Lower lobe of right lung (tissue), 2 donors: ENCODE results near the gene TDG. TPM values are rescaled to one million over a fixed set of nuclear protein-coding genes. Genes with fewer than 3 reads are reported as not detected.

Experiments
- ATAC-seq, 2 donors: fragments of 200-7000 bp; cut with Tn5 transposase; one replicate each; pipeline ENCODE4 v1.9.1; 2020 to 2022; ENCODE audit warnings: mild to moderate bottlenecking in 2 of 2, moderate library complexity in 2 of 2
- DNase-seq: peaks from one replicate; pipeline ENCODE4 v3.0.0-alpha.2; 2020
- H3K27ac ChIP-seq: fragments of 200-600 bp; one replicate; pipeline ENCODE4 v1.8.0; 2022
- H3K27me3 ChIP-seq: fragments of 200-600 bp; one replicate; pipeline ENCODE4 v1.8.0; 2022; ENCODE audit warnings: low read depth
- H3K36me3 ChIP-seq: fragments of 200-600 bp; one replicate; pipeline ENCODE4 v1.8.0; 2022; ENCODE audit warnings: mild to moderate bottlenecking
- H3K4me1 ChIP-seq: fragments of 200-600 bp; one replicate; pipeline ENCODE4 v1.8.0; 2022
- H3K4me3 ChIP-seq: fragments of 200-600 bp; one replicate; pipeline ENCODE4 v1.8.0; 2022; ENCODE audit warnings: mild to moderate bottlenecking
- H3K9me3 ChIP-seq: fragments of 200-600 bp; one replicate; pipeline ENCODE4 v1.8.0; 2022
- intact Hi-C: fragments of 100-400 bp; cut with DNase I; formaldehyde crosslinking; loops from one replicate; pipeline ENCODE4 v1.11.0; 2022
- total RNA-seq: library from RNA; stranded (reverse); fragmentation: NEBNext Ultra II Directional; extraction: Animal tissue kit (Norgen Biotek cat#: 25700); gene quantifications from one replicate; pipeline ENCODE4 v1.2.1, GENCODE V29; 2021
- TF ChIP-seq, protein P1 (sequence below): fragments of 200-600 bp; IDR thresholded peaks from one replicate; pipeline ENCODE4 v1.8.0; 2022; ENCODE audit warnings: antibody characterized with exemption, mild to moderate bottlenecking
- donor health status: DM: no; HTN: yes; CAD: no; lungs with severe emphysema.

The TDG gene
- total RNA-seq, 1 donor from 2014 or later, result 19.7 TPM

DNA sequence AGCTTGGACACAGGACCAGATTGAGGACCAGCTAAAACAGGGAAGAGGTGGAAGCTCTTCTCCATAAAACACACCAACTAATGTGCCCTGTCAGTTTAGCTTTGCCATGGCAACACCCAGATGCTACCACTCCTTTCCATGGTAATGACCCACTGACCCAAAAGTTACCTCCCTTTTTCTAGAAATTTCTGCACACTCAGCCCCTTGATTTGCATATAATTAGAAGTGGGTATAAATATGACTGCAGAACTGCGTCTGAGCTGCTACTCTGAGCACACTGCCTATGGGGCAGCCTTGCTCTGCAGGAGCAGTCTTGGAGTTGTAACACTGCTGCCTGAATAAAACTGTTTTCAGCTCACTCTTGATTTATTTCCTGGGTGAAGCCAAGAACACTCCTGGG lies 3.2 kb upstream of the TDG start:
- DNase-seq (no peak), ATAC-seq (no peak)
- H3K9me3 ChIP-seq, result no peaks in the 10 kb centered on the region
- intact Hi-C loops, result no loop called here
- H3K27ac ChIP-seq, result no peak overlapping the region
- H3K36me3 ChIP-seq, result no peaks in the 10 kb centered on the region
- H3K4me3 ChIP-seq, result no peak overlapping the region
- TF ChIP-seq, protein P1, sequence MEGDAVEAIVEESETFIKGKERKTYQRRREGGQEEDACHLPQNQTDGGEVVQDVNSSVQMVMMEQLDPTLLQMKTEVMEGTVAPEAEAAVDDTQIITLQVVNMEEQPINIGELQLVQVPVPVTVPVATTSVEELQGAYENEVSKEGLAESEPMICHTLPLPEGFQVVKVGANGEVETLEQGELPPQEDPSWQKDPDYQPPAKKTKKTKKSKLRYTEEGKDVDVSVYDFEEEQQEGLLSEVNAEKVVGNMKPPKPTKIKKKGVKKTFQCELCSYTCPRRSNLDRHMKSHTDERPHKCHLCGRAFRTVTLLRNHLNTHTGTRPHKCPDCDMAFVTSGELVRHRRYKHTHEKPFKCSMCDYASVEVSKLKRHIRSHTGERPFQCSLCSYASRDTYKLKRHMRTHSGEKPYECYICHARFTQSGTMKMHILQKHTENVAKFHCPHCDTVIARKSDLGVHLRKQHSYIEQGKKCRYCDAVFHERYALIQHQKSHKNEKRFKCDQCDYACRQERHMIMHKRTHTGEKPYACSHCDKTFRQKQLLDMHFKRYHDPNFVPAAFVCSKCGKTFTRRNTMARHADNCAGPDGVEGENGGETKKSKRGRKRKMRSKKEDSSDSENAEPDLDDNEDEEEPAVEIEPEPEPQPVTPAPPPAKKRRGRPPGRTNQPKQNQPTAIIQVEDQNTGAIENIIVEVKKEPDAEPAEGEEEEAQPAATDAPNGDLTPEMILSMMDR, result no peak
- no peaks in the 10 kb centered on the region for H3K27me3 ChIP-seq
- peaks cover 29% of the 10 kb centered on the region for H3K4me1 ChIP-seq

DNA sequence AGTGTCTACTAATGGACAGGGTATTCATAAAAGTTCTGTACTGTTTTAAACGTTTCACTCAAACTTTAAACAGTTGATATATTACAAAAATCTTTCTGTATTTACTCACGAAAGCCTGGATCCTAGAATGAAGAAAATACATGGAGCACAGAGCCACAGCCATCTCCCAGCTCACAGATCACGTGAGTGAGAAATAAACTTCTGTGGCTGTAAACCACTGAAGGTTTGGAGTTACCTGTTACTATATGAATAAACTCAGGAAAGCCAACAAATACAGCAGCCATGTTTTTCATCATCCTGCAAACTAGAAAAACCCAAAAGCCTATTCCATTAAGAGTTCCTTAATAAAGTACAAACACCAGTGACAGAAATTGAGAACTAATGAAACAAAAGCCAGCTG lies 867 bp upstream of the TDG start:
- no peaks in the 10 kb centered on the region for H3K36me3 ChIP-seq
- H3K4me1 ChIP-seq, result peaks cover 48% of the 10 kb centered on the region
- no peaks in the 10 kb centered on the region for H3K9me3 ChIP-seq
- H3K4me3 ChIP-seq, result peak overlapping the region; percentile 82
- intact Hi-C loops, result no loop called here
- DNase-seq (no peak), ATAC-seq (no peak)
- TF ChIP-seq, protein P1, result no peak
- H3K27me3 ChIP-seq, result no peaks in the 10 kb centered on the region
- H3K27ac ChIP-seq, result peak overlapping the region; percentile 93

DNA sequence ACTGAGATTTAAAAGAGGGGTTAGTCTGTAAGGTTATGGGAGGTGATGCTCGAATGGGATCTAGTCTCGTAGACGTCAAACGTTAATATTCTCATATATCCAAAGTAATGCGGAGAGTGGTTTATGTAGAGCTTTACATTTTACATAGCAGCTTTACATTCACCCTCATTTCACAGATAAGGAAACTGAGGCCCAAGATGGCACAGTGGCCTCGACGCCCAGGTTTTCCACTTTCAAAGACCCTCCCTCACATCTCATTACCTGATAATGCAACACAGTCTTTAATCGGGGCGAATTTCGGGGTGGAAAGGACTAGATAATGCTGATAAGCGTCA lies 450 bp upstream of the TDG start:
- intact Hi-C loops, result no loop called here
- peaks cover 52% of the 10 kb centered on the region for H3K4me1 ChIP-seq
- H3K27ac ChIP-seq, result peak overlapping the region; percentile 93
- TF ChIP-seq, protein P1, result no peak
- ATAC-seq (no peak), DNase-seq (no peak)
- H3K36me3 ChIP-seq, result no peaks in the 10 kb centered on the region
- peak overlapping the region; percentile 82 for H3K4me3 ChIP-seq
- H3K9me3 ChIP-seq, result no peaks in the 10 kb centered on the region
- no peaks in the 10 kb centered on the region for H3K27me3 ChIP-seq

DNA sequence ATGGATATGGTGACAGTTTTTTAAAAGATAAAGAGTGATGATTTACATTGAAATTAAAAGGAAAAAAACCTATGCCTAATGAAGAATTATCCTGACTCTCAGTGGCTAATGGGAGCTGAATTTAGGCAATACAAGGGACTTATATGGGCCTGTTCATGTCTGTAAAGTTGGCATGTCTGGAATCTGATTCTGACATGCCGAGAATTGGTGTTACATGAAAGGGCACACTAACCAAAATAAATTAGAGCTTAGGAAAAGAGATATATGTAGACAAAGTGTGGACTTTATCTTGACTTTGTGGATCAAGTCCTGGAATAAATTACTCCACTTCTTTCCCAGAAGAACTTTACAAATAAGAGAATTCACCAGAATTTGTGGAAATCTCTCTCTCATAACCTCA lies 1.1 kb downstream of the TDG start:
- ATAC-seq, result no peak
- intact Hi-C loops, result no loop called here

DNA sequence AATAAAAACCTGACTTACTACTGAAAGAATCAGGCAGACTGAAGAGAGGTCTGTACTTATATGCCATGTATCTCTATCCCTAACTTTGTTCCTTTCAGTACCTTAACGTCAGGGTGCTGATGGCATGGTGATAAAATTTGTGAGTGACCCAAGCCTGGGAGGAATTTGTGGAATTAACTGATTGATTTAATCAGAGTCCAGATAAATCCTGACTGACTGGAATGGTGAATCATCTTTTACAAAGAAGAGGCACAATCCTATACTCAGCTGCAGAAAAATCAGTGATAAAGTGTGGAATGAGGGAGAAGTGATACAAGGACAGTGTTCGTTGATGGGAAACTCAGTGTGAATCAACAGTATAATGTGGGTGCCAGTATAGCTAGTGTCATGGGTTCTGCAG lies 3.7 kb downstream of the TDG start:
- Histone ChIP-seq H3K27ac (no peak overlapping the region), H3K36me3 (peaks cover 12% of the 10 kb centered on the region), H3K27me3 (no peaks in the 10 kb centered on the region), H3K4me1 (peaks cover 54% of the 10 kb centered on the region), H3K9me3 (no peaks in the 10 kb centered on the region), H3K4me3 (no peak overlapping the region)
- ATAC-seq (no peak), DNase-seq (no peak)
- TF ChIP-seq, protein P1, result no peak
- intact Hi-C loops, result no loop called here

More for the DNA sequence above, 1.1 kb downstream of the TDG start:
- Histone ChIP-seq H3K4me3 (peak overlapping the region; percentile 82), H3K27ac (peak overlapping the region; percentile 93), H3K27me3 (no peaks in the 10 kb centered on the region), H3K36me3 (peaks cover 4% of the 10 kb centered on the region), H3K4me1 (peaks cover 56% of the 10 kb centered on the region), H3K9me3 (no peaks in the 10 kb centered on the region)
- TF ChIP-seq, protein P1, result no peak
- no peak for DNase-seq

DNA sequence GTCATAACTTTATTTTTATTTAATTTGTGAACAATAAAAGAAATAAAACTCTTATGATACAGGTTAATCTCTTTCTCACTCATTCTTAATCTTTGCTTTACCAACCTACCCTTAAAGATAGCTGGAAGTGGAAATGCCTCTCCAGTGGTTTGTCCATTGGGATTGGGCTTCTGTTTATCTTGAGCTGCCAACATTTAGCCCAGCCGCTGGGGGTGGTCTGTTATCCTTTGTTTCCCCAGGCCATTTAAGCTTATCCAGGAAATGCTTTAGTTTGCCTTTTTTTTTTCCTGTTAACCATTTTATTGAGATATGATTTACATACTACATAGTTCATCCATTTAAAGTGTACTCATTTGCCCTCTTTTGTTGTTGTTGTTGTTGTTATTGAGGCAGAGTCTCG lies 8.2 kb downstream of the TDG start:
- Histone ChIP-seq H3K27ac (no peak overlapping the region), H3K4me1 (peaks cover 24% of the 10 kb centered on the region), H3K4me3 (no peak overlapping the region), H3K9me3 (no peaks in the 10 kb centered on the region), H3K27me3 (no peaks in the 10 kb centered on the region), H3K36me3 (peaks cover 32% of the 10 kb centered on the region)
- intact Hi-C loops, result no loop called here
- TF ChIP-seq, protein P1, result no peak
- ATAC-seq (no peak), DNase-seq (no peak)
